A673 (cell line): Measurements from ENCODE around the gene CKM.

Source experiments
- EZH2 ChIP-seq: fragments of 200-600 bp; sonication (generic); IDR thresholded peaks from 2 replicates; pipeline ENCODE4 v1.6.1; 2017; ENCODE audit warnings: borderline replicate concordance, low read depth, mild to moderate bottlenecking, mixed read lengths, antibody characterized with exemption, low read length; ENCODE audit not compliant: poor library complexity, severe bottlenecking
- TF ChIP-seq, protein P1 (sequence below): fragments of 300-800, 200-600 bp; sonication (generic); conservative IDR thresholded peaks from 2 replicates; pipeline ENCODE4 v1.5.1; 2017; ENCODE audit warnings: low read depth, mild to moderate bottlenecking, antibody characterized with exemption, low read length, moderate library complexity, mixed read lengths

DNA sequence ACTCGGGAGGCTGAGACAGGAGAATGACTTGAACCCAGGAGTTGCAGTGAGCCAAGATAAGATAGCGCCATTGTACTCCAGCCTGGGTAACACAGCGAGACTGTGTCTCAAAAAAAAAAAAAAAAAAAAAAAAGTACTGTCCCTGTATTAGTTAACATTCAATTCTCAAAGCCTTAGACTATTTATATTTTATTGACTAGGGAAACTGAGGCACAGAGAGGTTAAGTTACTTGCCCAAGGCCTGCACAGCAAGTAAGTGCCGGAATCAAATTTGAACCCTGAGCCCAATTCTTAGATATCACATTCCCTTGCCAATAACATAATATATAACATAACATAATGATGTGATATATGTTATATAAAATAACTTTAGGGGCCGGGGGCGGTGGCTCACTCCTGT, 17.0 kb upstream of the CKM start:
- TF ChIP-seq, protein P1, sequence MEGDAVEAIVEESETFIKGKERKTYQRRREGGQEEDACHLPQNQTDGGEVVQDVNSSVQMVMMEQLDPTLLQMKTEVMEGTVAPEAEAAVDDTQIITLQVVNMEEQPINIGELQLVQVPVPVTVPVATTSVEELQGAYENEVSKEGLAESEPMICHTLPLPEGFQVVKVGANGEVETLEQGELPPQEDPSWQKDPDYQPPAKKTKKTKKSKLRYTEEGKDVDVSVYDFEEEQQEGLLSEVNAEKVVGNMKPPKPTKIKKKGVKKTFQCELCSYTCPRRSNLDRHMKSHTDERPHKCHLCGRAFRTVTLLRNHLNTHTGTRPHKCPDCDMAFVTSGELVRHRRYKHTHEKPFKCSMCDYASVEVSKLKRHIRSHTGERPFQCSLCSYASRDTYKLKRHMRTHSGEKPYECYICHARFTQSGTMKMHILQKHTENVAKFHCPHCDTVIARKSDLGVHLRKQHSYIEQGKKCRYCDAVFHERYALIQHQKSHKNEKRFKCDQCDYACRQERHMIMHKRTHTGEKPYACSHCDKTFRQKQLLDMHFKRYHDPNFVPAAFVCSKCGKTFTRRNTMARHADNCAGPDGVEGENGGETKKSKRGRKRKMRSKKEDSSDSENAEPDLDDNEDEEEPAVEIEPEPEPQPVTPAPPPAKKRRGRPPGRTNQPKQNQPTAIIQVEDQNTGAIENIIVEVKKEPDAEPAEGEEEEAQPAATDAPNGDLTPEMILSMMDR, result no peak
- no peak for TF ChIP-seq EZH2
